DND-41 (cell line): ENCODE results near the gene TELO2.

Source experiments
- CTCF ChIP-seq: IDR thresholded peaks from 2 replicates; pipeline ENCODE4 v1.5.1; 2012; ENCODE audit warnings: borderline replicate concordance, low read length, moderate library complexity, mild to moderate bottlenecking; ENCODE audit not compliant: poor library complexity, severe bottlenecking; ENCODE audit errors: extremely low read depth
- EZH2 ChIP-seq: IDR thresholded peaks from 3 replicates; pipeline ENCODE4 v1.6.1; 2012; ENCODE audit warnings: borderline replicate concordance, low read depth, mild to moderate bottlenecking, moderate library complexity, low read length, inconsistent platforms; ENCODE audit not compliant: severe bottlenecking

DNA sequence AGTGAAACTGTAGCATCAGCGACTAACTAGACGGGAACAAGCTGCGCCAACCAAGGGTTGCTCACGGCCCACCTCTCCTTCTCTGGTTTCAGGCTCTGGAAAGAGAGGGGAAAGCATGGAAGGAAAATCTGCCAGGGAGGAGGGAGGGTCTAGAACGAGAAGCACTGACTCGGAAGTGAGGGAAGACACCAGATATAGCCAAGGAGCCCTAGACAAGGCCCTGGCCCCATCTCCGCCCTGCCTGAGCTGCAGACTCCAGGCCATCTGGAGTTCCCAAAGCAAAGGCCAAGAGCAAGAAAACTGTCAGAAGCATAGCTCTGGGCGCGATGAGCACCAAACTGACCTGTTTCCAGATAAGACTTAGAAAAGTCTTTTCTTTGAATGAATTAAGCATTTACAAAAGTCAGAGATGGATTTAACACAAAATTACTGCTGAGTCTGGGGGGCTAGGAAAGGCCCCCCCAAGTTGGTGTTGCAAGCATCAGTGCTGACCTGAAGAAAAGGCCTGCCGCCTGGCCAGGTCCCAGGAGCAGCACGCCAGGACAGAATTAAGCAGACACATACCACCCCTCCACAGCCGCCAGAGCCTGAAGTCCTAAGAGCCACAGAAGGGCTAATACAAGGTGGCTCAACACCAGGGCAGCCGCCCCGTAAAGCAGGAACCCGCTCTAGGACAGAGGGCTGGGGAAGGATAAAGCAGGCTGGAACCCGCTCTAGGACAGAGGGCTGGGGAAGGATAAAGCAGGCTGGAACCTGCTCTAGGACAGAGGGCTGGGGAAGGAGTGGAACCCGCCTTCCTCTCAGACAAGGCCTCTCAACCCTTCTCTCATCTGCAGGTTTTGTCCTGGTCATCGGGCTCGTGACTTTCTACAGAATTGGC lies 61.0 kb downstream of the TELO2 start:
- no peak for TF ChIP-seq CTCF
- TF ChIP-seq EZH2, result no peak
